GM18498 (cell line): ENCODE data around the gene PCDHB3.
"Not testable (repeated sequence)": the region's sequence is repeated elsewhere in the genome, so short reads cannot be mapped to it uniquely, and the experiment has no call there.

Experiments used
- ATAC-seq: cut with Tn5 transposase; IDR thresholded peaks from one replicate; pipeline ENCODE4 v1.9.1; 2021; ENCODE audit warnings: mild to moderate bottlenecking, moderate library complexity; ENCODE audit not compliant: unreplicated experiment

PCDHB3 gene

DNA sequence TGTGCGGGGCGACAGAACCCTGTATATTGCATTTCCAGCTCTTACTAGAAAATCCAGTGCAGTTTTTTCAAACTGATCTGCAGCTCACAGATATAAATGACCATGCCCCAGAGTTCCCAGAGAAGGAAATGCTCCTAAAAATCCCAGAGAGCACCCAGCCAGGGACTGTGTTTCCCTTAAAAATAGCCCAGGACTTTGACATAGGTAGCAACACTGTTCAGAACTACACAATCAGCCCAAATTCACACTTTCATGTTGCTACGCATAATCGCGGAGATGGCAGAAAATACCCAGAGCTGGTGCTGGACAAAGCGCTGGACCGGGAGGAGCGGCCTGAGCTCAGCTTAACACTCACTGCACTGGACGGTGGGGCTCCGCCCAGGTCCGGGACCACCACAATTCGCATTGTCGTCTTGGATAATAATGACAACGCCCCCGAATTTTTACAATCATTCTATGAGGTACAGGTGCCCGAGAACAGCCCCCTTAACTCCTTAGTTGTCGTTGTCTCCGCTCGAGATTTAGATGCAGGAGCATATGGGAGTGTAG lies 35.5 kb downstream of the PCDHB3 start:
- ATAC-seq, result no peak

DNA sequence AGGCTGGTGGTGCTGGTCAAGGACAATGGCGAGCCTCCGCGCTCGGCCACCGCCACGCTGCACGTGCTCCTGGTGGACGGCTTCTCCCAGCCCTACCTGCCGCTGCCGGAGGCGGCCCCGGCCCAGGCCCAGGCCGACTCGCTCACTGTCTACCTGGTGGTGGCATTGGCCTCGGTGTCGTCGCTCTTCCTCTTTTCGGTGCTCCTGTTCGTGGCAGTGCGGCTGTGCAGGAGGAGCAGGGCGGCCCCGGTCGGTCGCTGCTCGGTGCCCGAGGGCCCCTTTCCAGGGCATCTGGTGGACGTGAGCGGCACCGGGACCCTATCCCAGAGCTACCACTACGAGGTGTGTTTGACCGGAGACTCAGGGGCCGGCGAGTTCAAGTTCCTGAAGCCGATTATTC lies 37.1 kb downstream of the PCDHB3 start:
- ATAC-seq, result not testable (repeated sequence)

- no peak for ATAC-seq
Observed at GRCh38 chr5:141149812-141150211, 49.5 kb downstream of the PCDHB3 start, which contains the start of gene PCDHB6. Gene PCDHB6, plus strand, starts transcription at chr5:141150057. Its CDS starts 201 bp downstream, at chr5:141150258.

DNA sequence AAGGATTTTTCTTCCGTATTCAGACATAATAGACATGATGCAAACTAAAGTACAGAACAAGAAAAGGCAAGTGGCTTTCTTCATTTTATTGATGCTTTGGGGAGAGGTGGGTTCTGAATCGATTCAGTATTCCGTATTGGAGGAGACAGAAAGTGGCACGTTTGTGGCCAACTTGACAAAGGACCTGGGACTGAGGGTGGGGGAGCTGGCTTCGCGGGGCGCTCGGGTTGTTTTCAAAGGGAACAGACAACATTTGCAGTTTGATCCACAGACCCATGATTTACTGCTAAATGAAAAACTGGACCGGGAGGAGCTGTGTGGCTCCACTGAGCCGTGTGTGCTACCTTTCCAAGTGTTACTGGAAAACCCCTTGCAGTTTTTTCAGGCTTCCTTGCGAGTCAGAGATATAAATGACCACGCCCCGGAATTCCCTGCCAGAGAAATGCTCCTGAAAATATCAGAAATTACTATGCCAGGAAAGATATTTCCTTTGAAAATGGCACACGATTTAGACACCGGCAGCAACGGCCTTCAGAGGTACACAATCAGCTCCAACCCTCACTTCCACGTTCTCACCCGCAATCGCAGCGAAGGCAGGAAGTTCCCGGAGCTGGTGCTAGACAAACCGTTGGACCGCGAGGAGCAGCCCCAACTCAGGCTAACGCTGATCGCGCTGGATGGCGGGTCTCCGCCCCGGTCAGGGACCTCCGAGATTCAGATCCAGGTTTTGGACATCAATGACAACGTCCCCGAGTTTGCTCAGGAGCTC lies 50.1 kb downstream of the PCDHB3 start:
- no peak for ATAC-seq

DNA sequence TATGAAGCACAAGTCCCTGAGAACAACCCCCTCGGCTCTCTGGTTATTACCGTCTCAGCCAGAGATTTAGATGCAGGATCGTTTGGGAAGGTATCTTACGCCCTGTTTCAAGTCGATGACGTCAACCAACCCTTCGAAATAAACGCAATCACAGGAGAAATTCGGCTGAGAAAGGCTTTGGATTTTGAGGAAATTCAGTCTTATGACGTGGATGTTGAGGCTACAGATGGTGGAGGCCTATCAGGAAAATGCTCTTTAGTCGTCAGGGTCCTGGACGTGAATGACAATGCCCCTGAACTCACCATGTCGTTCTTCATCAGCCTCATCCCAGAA lies 50.7 kb downstream of the PCDHB3 start:
- no peak for ATAC-seq

- ATAC-seq, result not testable (repeated sequence)
Observed at GRCh38 chr5:141151632-141152031, 51.4 kb downstream of the PCDHB3 start.

DNA sequence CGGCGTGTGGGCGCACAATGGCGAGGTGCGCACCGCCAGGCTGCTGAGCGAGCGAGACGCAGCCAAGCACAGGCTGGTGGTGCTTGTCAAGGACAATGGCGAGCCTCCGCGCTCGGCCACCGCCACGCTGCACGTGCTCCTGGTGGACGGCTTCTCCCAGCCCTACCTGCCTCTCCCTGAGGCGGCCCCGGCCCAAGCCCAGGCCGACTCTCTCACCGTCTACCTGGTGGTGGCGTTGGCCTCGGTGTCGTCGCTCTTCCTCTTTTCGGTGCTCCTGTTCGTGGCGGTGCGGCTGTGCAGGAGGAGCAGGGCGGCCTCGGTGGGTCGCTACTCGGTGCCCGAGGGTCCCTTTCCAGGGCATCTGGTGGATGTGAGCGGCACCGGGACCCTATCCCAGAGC lies 51.8 kb downstream of the PCDHB3 start:
- ATAC-seq, result not testable (repeated sequence)
